NCI-H1105 (cell line): ENCODE results near the gene RPL18.

Experiments used
- DNase-seq: peaks from one replicate; lab custom pipeline; 2025; lab: John Stamatoyannopoulos, UW

Gene RPL18

GRCh38 chr19:48614436-48615230, 4.3 kb downstream of the RPL18 start, which contains the start of gene FAM83E:
TSS of gene FAM83E (minus strand) at chr19:48615076. CDS start at chr19:48613372, 1,704 bp downstream.
- DNase-seq, result peak; percentile 74

GRCh38 chr19:48613852-48614435, 5.0 kb downstream of the RPL18 start:
- no peak for DNase-seq

- DNase-seq, result no peak
Measured at GRCh38 chr19:48613024-48613851, 5.7 kb downstream of the RPL18 start.

- DNase-seq, result no peak
Measured at GRCh38 chr19:48611872-48612271, 7.1 kb downstream of the RPL18 start.

- DNase-seq, result no peak
Measured at GRCh38 chr19:48609571-48610108, 9.3 kb downstream of the RPL18 start.

- DNase-seq, result no peak
Measured at GRCh38 chr19:48608798-48609263, 10.1 kb downstream of the RPL18 start.

- DNase-seq, result no peak
Measured at GRCh38 chr19:48607359-48607755, 11.6 kb downstream of the RPL18 start.

GRCh38 chr19:48606463-48607358, 12.3 kb downstream of the RPL18 start, which contains the start of gene SPACA4:
TSS of gene SPACA4 (plus strand) at chr19:48606742. CDS start at chr19:48606979, 237 bp downstream.
- DNase-seq, result no peak

GRCh38 chr19:48603850-48604249, 15.1 kb downstream of the RPL18 start:
- no peak for DNase-seq

GRCh38 chr19:48603449-48603848, 15.5 kb downstream of the RPL18 start:
- no peak for DNase-seq

GRCh38 chr19:48603001-48603400, 16.0 kb downstream of the RPL18 start:
- DNase-seq, result no peak

- DNase-seq, result no peak
Measured at GRCh38 chr19:48600679-48601417, 18.1 kb downstream of the RPL18 start.

- DNase-seq, result no peak
Measured at GRCh38 chr19:48598996-48599700, 19.8 kb downstream of the RPL18 start.

- no peak for DNase-seq
Measured at GRCh38 chr19:48596679-48597465, 22.1 kb downstream of the RPL18 start.

GRCh38 chr19:48596237-48596636, 22.7 kb downstream of the RPL18 start:
- DNase-seq, result no peak

GRCh38 chr19:48595833-48596232, 23.1 kb downstream of the RPL18 start:
- DNase-seq, result no peak

- DNase-seq, result no peak
Measured at GRCh38 chr19:48595171-48595570, 23.8 kb downstream of the RPL18 start.

GRCh38 chr19:48591021-48591420, 28.0 kb downstream of the RPL18 start:
- DNase-seq, result no peak
